Thymus (tissue), 11 donors: Measurements from ENCODE around the gene FAM43A. TPM values are rescaled to one million over a fixed set of nuclear protein-coding genes. Genes with fewer than 3 reads are reported as not detected.
A peak's percentile ranks its signal among the peaks of the same experiment; 100 is the strongest.

Source experiments
- DNase-seq, 9 donors: peaks; one replicate each; pipeline ENCODE4 v3.0.0-alpha.2; 2013; ENCODE audit warnings: low spot score in 9 of 9, low read depth in 6 of 9, missing footprints in 1 of 9
- H3K27ac ChIP-seq, 2 donors: one replicate each; pipeline ENCODE4 v1.5.1; 2013; ENCODE audit warnings: control low read depth in 1 of 2, low read depth in 1 of 2, low read length in 1 of 2, mild to moderate bottlenecking in 1 of 2, moderate library complexity in 1 of 2
- H3K27me3 ChIP-seq, 2 donors: one replicate each; pipeline ENCODE4 v1.5.1; 2013; ENCODE audit warnings: low read length in 1 of 2; ENCODE audit not compliant: control insufficient read depth in 2 of 2, insufficient read depth in 1 of 2
- H3K36me3 ChIP-seq, 2 donors: one replicate each; pipeline ENCODE4 v1.5.1; 2013; ENCODE audit warnings: low read length in 1 of 2, mild to moderate bottlenecking in 1 of 2, moderate library complexity in 1 of 2; ENCODE audit not compliant: control insufficient read depth in 2 of 2, insufficient read depth in 2 of 2
- H3K4me1 ChIP-seq, 2 donors: one replicate each; pipeline ENCODE4 v1.5.1; 2013; ENCODE audit warnings: low read length in 2 of 2; ENCODE audit not compliant: control insufficient read depth in 2 of 2, insufficient read depth in 2 of 2
- H3K4me3 ChIP-seq, 2 donors: one replicate each; pipeline ENCODE4 v1.5.1; 2013; ENCODE audit warnings: low read length in 2 of 2, control low read depth in 1 of 2, mild to moderate bottlenecking in 1 of 2
- H3K9me3 ChIP-seq, 2 donors: one replicate each; pipeline ENCODE4 v1.5.1; 2013; ENCODE audit warnings: low read length in 1 of 2, mild to moderate bottlenecking in 1 of 2; ENCODE audit not compliant: control insufficient read depth in 2 of 2, insufficient read depth in 1 of 2
- WGBS: extraction: QIAGEN DNeasy Blood & Tissue Kit; methylation state at CpG from one replicate; pipeline ENCODE4 v1.1.7; 2013; 5-methylcytosine and 5-hydroxymethylcytosine counted together
- polyA plus RNA-seq: library from polyadenylated mRNA; stranded (reverse); fragments of 200-250 nt; gene quantifications from one replicate; pipeline ENCODE4 v1.2.3, GENCODE V29; 2013
- total RNA-seq: library from RNA; stranded (reverse); fragments of 120-200 nt; gene quantifications from one replicate; pipeline ENCODE4 v1.2.4, GENCODE V29; 2013
- donor health status: healthy.

FAM43A gene
- total and polyA plus RNA-seq, 2 donors, result 3.7 to 6.2 TPM

GRCh38 chr3:194727435-194728128, 41.9 kb downstream of the FAM43A start:
- no peak overlapping the region for H3K4me3 ChIP-seq
- DNase-seq, result no peak
- no peaks in the 10 kb centered on the region for H3K4me1 ChIP-seq
- H3K27me3 ChIP-seq, result peaks cover 0 to 5% of the 10 kb centered on the region in 2 donors
- H3K36me3 ChIP-seq, result no peaks in the 10 kb centered on the region
- H3K9me3 ChIP-seq, result no peaks in the 10 kb centered on the region
- no peak overlapping the region for H3K27ac ChIP-seq
- WGBS, result 96% methylated on average over 11 of the region's 11 CpGs

DNA sequence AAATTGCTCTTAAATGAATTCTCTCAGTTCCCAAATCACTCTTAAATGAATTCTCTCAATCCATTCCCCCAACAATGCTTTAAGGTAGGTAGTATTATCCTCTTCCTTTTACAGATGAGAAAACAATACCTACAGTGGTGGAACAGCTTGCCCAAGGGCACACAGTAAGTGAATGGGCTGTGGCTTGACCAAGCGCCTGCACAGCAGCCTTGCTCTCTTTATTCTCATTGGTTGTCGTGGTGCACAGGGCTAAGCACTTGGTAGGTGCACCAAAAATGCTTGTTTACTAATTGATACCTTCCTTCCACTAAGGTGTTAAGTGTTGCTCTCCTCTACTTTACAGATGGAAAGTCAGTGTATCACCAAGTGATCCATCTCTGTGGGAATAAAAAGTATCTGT, 43.3 kb downstream of the FAM43A start:
- no peaks in the 10 kb centered on the region for H3K36me3 ChIP-seq
- H3K4me1 ChIP-seq, result no peaks in the 10 kb centered on the region
- H3K27me3 ChIP-seq, result peaks cover 0 to 5% of the 10 kb centered on the region in 2 donors
- H3K4me3 ChIP-seq, result no peak overlapping the region
- no peaks in the 10 kb centered on the region for H3K9me3 ChIP-seq
- H3K27ac ChIP-seq, result no peak overlapping the region
- no peak for DNase-seq
- over 99% methylated on average over 2 of the region's 2 CpGs for WGBS

GRCh38 chr3:194730365-194730764, 44.7 kb downstream of the FAM43A start:
- DNase-seq, result no peak
- no peaks in the 10 kb centered on the region for H3K9me3 ChIP-seq
- WGBS, result 90% methylated on average over 10 of the region's 10 CpGs
- no peaks in the 10 kb centered on the region for H3K4me1 ChIP-seq
- no peak overlapping the region for H3K4me3 ChIP-seq
- H3K36me3 ChIP-seq, result no peaks in the 10 kb centered on the region
- H3K27ac ChIP-seq, result no peak overlapping the region
- peaks cover 0 to 5% of the 10 kb centered on the region in 2 donors for H3K27me3 ChIP-seq

DNA sequence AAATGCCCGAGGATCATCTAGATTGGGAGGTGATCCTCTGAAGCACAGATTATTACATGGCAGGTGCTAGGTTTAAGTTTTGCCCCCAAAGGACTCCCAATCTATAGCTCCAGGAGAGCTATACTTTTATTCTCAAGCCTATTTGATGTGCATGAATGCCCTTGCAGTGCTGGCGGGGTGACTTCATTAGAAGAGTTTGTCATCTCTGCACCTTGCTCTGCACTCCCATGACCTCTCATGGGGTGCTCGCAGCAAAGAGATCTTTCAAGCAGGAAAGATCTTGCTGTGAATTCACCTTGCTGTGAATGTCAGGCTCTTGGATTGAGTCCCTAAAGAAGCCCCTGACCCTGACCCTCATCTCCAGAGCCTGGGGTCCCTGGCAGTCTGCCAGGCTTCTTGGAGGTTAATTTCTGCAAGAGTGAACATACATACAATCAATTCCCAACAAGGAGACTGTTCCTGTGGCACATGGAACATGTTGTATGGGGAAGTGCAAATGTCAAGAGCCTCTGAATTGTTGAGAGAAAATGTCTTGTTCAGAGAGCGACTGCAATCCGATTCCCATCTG, 45.9 kb downstream of the FAM43A start:
- no peak overlapping the region for H3K27ac ChIP-seq
- no peak overlapping the region for H3K4me3 ChIP-seq
- no peaks in the 10 kb centered on the region for H3K36me3 ChIP-seq
- WGBS, result 96% methylated on average over 5 of the region's 5 CpGs
- no peaks in the 10 kb centered on the region for H3K9me3 ChIP-seq
- no peak for DNase-seq
- peaks cover 0 to 12% of the 10 kb centered on the region in 2 donors for H3K27me3 ChIP-seq
- no peaks in the 10 kb centered on the region for H3K4me1 ChIP-seq

DNA sequence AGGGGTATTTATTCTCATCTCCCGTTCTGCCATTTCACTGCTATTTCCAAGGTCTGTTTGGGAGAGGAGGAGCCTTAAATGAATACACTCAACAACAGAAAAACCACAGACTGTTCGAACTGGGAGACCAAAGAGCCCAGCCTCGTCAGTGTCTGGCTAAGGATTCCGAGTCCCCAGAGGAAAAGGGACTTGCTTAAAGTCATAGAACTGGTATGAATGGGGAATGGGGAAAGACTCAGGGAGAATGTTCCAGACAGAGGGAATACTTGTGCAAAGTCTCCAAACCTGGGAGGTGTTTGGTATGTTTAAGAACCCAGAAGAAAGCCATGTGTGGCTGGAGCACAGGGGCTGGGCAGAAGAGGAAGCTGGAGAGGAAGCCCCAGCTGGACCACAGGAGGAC, 46.9 kb downstream of the FAM43A start:
- Histone ChIP-seq H3K9me3 (no peaks in the 10 kb centered on the region), H3K4me3 (no peak overlapping the region), H3K36me3 (no peaks in the 10 kb centered on the region), H3K27me3 (peaks cover 0 to 18% of the 10 kb centered on the region in 2 donors), H3K27ac (no peak overlapping the region), H3K4me1 (peaks cover 0 to 2% of the 10 kb centered on the region in 2 donors)
- WGBS, result 69% methylated on average over 4 of the region's 4 CpGs
- no peak for DNase-seq

DNA sequence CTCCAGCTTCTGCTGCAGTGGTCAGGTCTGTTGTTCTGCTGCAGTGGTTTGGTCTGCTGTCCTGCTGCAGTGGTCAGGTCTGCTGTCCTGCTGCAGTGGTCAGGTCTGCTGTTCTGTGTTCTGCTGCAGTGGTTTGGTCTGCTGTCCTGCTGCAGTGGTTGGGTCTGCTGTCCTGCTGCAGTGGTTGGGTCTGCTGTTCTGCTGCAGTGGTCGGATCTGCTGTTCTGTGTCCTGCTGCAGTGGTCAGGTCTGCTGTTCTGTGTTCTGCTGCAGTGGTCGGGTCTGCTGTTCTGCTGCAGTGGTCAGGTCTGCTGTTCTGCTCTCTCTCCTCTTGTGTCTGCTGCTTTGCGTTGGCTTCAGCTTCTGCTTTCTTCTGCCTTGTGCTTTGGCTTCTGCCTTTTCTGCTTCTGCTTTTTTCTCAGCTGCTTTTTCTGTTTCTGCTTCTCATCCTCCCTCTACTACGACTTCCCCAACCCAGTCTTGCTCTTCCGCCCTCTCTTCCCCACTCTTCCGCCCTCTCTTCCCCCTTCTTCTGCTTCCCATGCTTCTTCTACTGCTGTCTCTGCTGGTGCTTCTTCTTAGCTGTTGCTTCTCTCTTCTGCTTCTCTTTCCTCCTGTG, 50.7 kb downstream of the FAM43A start:
- no peak overlapping the region for H3K27ac ChIP-seq
- peaks cover 0 to 2% of the 10 kb centered on the region in 2 donors for H3K4me1 ChIP-seq
- peaks cover 0 to 15% of the 10 kb centered on the region in 2 donors for H3K27me3 ChIP-seq
- peak in 1 of 9 donors; percentile 12 for DNase-seq
- WGBS, result 13% methylated on average over 6 of the region's 6 CpGs
- H3K4me3 ChIP-seq, result no peak overlapping the region
- no peaks in the 10 kb centered on the region for H3K9me3 ChIP-seq
- H3K36me3 ChIP-seq, result no peaks in the 10 kb centered on the region

- H3K36me3 ChIP-seq, result no peaks in the 10 kb centered on the region
- WGBS, result 22% methylated on average over 7 of the region's 7 CpGs
- no peak overlapping the region for H3K4me3 ChIP-seq
- H3K9me3 ChIP-seq, result no peaks in the 10 kb centered on the region
- peaks cover 0 to 15% of the 10 kb centered on the region in 2 donors for H3K27me3 ChIP-seq
- peak in 1 of 9 donors; percentile 18 for DNase-seq
- no peak overlapping the region for H3K27ac ChIP-seq
- peaks cover 0 to 2% of the 10 kb centered on the region in 2 donors for H3K4me1 ChIP-seq
These were observed 51.4 kb downstream of the FAM43A start for GRCh38 chr3:194736896-194737600.
